Inflammatory macrophage treated with lipopolysaccharide for 4 hours (primary cell): ENCODE data around the gene PAFAH2.
A peak's percentile ranks its signal among the peaks of the same experiment; 100 is the strongest.
"Not testable (repeated sequence)": the region's sequence is repeated elsewhere in the genome, so short reads cannot be mapped to it uniquely, and the experiment has no call there.

Experiments used
- DNase-seq: peaks from one replicate; pipeline ENCODE4 v3.0.0-alpha.2; 2020

PAFAH2 gene

GRCh38 chr1:26010825-26011224, 13.0 kb upstream of the PAFAH2 start:
- DNase-seq = no peak

- DNase-seq = no peak
These were observed 12.1 kb upstream of the PAFAH2 start for GRCh38 chr1:26009796-26010447.

GRCh38 chr1:26006710-26007109, 8.8 kb upstream of the PAFAH2 start:
- DNase-seq = no peak

GRCh38 chr1:26005434-26006105, 7.7 kb upstream of the PAFAH2 start:
- no peak for DNase-seq

GRCh38 chr1:26003756-26004155, 5.9 kb upstream of the PAFAH2 start:
- DNase-seq = no peak

GRCh38 chr1:26003262-26003661, 5.4 kb upstream of the PAFAH2 start:
- peak; percentile 50 for DNase-seq

- no peak for DNase-seq
These were observed 1.4 kb upstream of the PAFAH2 start for GRCh38 chr1:25999041-25999800.

- peak; percentile 96 for DNase-seq
These were observed 666 bp downstream of the PAFAH2 start for GRCh38 chr1:25996966-25997827.

GRCh38 chr1:25994402-25995150, 3.3 kb downstream of the PAFAH2 start:
- DNase-seq = no peak

- no peak for DNase-seq
These were observed 4.5 kb downstream of the PAFAH2 start for GRCh38 chr1:25993197-25993951.

- DNase-seq = no peak
These were observed 5.1 kb downstream of the PAFAH2 start for GRCh38 chr1:25992689-25993171.

GRCh38 chr1:25991937-25992688, 5.8 kb downstream of the PAFAH2 start:
- no peak for DNase-seq

GRCh38 chr1:25990702-25991395, 7.0 kb downstream of the PAFAH2 start:
- DNase-seq = no peak

GRCh38 chr1:25990251-25990650, 7.6 kb downstream of the PAFAH2 start:
- DNase-seq = no peak

- no peak for DNase-seq
These were observed 8.2 kb downstream of the PAFAH2 start for GRCh38 chr1:25989440-25990234.

GRCh38 chr1:25987951-25988350, 9.9 kb downstream of the PAFAH2 start:
- DNase-seq = no peak

- not testable (repeated sequence) for DNase-seq
These were observed 11.1 kb downstream of the PAFAH2 start for GRCh38 chr1:25986773-25987172.

- DNase-seq = no peak
These were observed 12.2 kb downstream of the PAFAH2 start for GRCh38 chr1:25985670-25986069.

GRCh38 chr1:25985171-25985570, 12.7 kb downstream of the PAFAH2 start:
- no peak for DNase-seq
